Thoracic aorta (tissue), 2 donors: ENCODE measurements around the gene ZNF133. TPM values are rescaled to one million over a fixed set of nuclear protein-coding genes. Genes with fewer than 3 reads are reported as not detected.
"Not testable (repeated sequence)": the region's sequence is repeated elsewhere in the genome, so short reads cannot be mapped to it uniquely, and the experiment has no call there.

Experiments
- ATAC-seq: fragments of 150-250 bp; one replicate; pipeline ENCODE4 v1.8.0; 2017; ENCODE audit warnings: low read depth; ENCODE audit not compliant: insufficient number of reproducible peaks, low FRiP score
- DNase-seq: peaks from one replicate; pipeline ENCODE4 v3.0.0-alpha.2; 2020; ENCODE audit warnings: low spot score
- H3K27ac ChIP-seq, 2 donors: fragments of 200-600 bp; sonication (generic); 1 replicate in 1 of 2; 2 replicates in 1 of 2; pipeline ENCODE4 v1.5.1; 2016; ENCODE audit warnings: mild to moderate bottlenecking in 2 of 2, moderate library complexity in 2 of 2
- H3K27me3 ChIP-seq: fragments of 200-600 bp; sonication (generic); replicated peaks from 2 replicates; pipeline ENCODE4 v1.6.0; 2016; ENCODE audit warnings: mild to moderate bottlenecking; ENCODE audit not compliant: insufficient read depth
- H3K36me3 ChIP-seq: fragments of 200-600 bp; sonication (generic); one replicate; pipeline ENCODE4 v1.5.1; 2016
- H3K4me1 ChIP-seq, 2 donors: fragments of 200-600 bp; sonication (generic); 1 replicate in 1 of 2; 2 replicates in 1 of 2; pipeline versions ENCODE4 v1.5.1 to v1.6.0; 2016; ENCODE audit warnings: low read depth in 2 of 2, mild to moderate bottlenecking in 1 of 2; ENCODE audit not compliant: control insufficient read depth in 1 of 2
- H3K4me3 ChIP-seq: fragments of 200-600 bp; sonication (generic); 2 replicates; pipeline ENCODE4 v1.5.1; 2016; ENCODE audit warnings: mild to moderate bottlenecking
- H3K9me3 ChIP-seq: fragments of 200-600 bp; sonication (generic); 2 replicates; pipeline ENCODE4 v1.5.1; 2016
- total RNA-seq, 2 donors: library from RNA; depleted of rRNA; stranded (reverse); fragments of >200 nt; gene quantifications; one replicate each; pipeline versions ENCODE4 v1.1.0 to v1.2.3, GENCODE V29; 2016
- TF ChIP-seq, protein P1 (sequence below): fragments of 200-600 bp; sonication (generic); IDR thresholded peaks from one replicate; pipeline ENCODE4 v1.5.1; 2019; ENCODE audit warnings: antibody characterized with exemption

Gene ZNF133
- total RNA-seq, 2 donors from 2014 or later, result 9.1 to 13.7 TPM

DNA sequence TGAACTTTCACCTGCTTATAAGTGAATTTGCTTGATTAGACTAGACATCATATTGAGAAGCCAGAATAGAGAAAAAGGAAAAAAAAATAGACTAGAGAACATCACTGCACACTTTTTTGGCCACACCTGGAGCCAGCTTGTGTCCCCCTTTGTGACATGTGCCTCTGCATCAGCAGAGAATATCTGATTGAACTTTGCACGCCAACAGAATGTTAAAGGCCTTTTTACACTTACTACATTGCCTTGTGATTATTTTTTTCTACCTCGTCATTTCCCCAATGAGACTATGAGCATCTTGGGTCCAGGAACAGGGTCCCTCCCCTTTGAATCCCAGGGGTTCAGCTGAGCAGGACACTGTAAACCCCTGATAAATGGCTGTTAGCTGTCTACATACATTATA is 17.2 kb upstream of the ZNF133 start:
- Histone ChIP-seq H3K27ac (no peak overlapping the region), H3K4me1 (no peaks in the 10 kb centered on the region), H3K27me3 (no peaks in the 10 kb centered on the region), H3K4me3 (no peak overlapping the region), H3K9me3 (no peaks in the 10 kb centered on the region), H3K36me3 (no peaks in the 10 kb centered on the region)
- ATAC-seq (no peak), DNase-seq (no peak)
- TF ChIP-seq, protein P1, sequence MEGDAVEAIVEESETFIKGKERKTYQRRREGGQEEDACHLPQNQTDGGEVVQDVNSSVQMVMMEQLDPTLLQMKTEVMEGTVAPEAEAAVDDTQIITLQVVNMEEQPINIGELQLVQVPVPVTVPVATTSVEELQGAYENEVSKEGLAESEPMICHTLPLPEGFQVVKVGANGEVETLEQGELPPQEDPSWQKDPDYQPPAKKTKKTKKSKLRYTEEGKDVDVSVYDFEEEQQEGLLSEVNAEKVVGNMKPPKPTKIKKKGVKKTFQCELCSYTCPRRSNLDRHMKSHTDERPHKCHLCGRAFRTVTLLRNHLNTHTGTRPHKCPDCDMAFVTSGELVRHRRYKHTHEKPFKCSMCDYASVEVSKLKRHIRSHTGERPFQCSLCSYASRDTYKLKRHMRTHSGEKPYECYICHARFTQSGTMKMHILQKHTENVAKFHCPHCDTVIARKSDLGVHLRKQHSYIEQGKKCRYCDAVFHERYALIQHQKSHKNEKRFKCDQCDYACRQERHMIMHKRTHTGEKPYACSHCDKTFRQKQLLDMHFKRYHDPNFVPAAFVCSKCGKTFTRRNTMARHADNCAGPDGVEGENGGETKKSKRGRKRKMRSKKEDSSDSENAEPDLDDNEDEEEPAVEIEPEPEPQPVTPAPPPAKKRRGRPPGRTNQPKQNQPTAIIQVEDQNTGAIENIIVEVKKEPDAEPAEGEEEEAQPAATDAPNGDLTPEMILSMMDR, result no peak

DNA sequence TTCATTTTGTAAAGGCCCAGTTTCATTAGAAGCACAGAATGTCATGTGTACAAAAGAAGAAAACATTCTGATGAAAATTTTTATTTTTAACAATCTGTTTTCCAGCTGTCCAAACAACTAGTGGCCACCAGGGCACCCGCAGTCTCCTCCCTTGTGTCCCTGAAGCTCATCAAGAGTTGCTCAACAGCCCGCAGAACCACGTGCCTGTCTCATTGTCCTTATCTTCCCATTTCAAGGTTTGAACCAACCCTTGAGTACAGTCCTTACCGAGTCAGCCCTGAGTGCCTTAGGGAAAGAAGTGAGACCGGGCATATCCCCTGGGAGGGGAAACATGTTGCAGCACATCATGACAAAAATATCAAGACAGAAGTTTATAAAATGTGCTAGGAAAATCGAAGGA is 15.9 kb upstream of the ZNF133 start:
- Histone ChIP-seq H3K4me3 (no peak overlapping the region), H3K27ac (no peak overlapping the region), H3K27me3 (no peaks in the 10 kb centered on the region), H3K4me1 (no peaks in the 10 kb centered on the region), H3K36me3 (no peaks in the 10 kb centered on the region), H3K9me3 (no peaks in the 10 kb centered on the region)
- no peak for ATAC-seq
- TF ChIP-seq, protein P1, result no peak
- DNase-seq, result no peak

DNA sequence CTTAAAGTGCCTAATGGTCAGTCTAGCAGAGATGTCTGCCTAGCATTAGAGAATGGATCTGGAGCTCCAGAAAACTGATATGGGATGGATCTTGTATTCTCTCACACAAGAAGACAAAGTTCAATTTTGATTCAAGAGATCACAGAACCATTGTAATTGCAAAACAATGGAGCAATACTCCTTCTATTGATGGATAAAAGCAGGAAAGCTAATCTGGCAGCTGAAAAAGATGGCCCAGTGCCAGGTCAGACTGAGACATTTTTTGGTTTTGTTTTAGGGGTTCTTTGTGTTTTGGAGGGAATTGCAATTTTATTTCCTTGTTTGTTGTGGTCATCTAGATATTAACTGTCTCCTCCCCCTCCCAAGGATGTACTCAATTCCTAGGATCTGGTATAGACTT is 14.6 kb upstream of the ZNF133 start:
- H3K27me3 ChIP-seq, result no peaks in the 10 kb centered on the region
- H3K36me3 ChIP-seq, result no peaks in the 10 kb centered on the region
- no peaks in the 10 kb centered on the region for H3K4me1 ChIP-seq
- no peak overlapping the region for H3K27ac ChIP-seq
- no peak for ATAC-seq
- TF ChIP-seq, protein P1, result no peak
- no peaks in the 10 kb centered on the region for H3K9me3 ChIP-seq
- DNase-seq, result no peak
- no peak overlapping the region for H3K4me3 ChIP-seq

DNA sequence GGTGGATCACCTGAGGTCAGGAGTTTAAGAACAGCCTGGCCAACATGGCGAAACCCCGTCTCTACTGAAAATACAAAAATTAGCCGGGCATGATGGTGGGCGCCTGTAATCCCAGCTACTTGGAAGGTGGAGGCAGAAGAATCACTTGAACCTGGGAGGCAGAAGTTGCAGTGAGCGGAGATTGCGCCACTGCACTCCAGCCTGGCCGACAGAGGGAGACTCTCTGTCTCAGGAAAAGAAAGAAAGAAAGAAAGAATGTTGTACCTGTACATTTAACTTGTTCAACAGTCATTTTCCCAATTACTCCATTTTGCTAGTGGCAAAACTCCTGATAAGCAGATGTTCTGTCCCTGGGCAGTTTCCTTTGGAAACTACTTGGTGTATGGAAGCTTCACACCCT is 12.4 kb upstream of the ZNF133 start:
- not testable (repeated sequence) for H3K27me3 ChIP-seq, H3K4me3 ChIP-seq, H3K9me3 ChIP-seq, H3K36me3 ChIP-seq, H3K4me1 ChIP-seq, DNase-seq, H3K27ac ChIP-seq, ATAC-seq

DNA sequence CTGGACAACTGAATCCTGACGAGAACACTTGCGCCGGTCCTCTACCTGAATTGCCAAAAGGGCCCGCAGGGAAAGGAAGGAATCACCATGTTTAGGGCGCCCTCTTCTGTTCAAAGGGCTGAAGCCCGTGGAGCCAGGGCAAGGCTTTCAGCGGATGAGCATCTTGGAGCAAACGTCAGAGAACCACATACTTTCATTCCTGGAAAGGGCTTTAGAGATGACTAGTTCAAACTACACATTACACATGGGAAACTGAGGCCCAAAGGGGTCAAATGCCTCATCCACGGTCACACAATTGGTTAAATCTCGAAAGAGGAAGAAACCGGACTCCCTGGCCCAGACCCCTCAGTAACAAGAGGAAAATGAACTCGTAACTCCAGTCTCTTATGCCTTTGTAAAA is 11.5 kb upstream of the ZNF133 start:
- Histone ChIP-seq H3K36me3 (no peaks in the 10 kb centered on the region), H3K27ac (no peak overlapping the region), H3K4me1 (no peaks in the 10 kb centered on the region), H3K9me3 (no peaks in the 10 kb centered on the region), H3K27me3 (no peaks in the 10 kb centered on the region), H3K4me3 (no peak overlapping the region)
- no peak for ATAC-seq
- TF ChIP-seq, protein P1, result peak; percentile 43
- no peak for DNase-seq

DNA sequence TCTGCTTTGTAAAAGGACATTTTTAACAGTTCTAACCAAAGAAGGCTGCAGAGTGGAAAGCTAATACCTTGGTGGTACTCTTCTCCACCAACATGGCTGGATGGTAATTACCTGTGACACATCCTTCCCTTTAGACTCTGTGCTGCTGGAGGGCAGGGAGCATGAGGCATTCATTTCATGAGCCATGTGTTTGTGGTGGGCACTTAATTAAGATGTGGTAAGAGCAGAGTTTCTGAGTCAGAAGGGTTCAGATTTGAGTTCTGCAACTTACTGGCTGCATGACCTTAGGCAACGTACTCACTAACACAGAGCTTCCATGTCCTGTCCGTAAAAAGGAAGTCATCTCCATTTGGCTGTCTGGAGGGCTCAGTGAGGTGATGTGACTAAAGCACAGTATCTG is 9.1 kb upstream of the ZNF133 start:
- H3K27me3 ChIP-seq, result no peaks in the 10 kb centered on the region
- no peak overlapping the region for H3K27ac ChIP-seq
- H3K36me3 ChIP-seq, result no peaks in the 10 kb centered on the region
- ATAC-seq, result no peak
- H3K4me3 ChIP-seq, result no peak overlapping the region
- DNase-seq, result no peak
- no peaks in the 10 kb centered on the region for H3K9me3 ChIP-seq
- H3K4me1 ChIP-seq, result no peaks in the 10 kb centered on the region
- TF ChIP-seq, protein P1, result no peak
